ENCODE measurements around the gene EFCAB11. TPM values are rescaled to one million over a fixed set of nuclear protein-coding genes. Genes with fewer than 3 reads are reported as not detected.

EFCAB11 gene
- total and polyA plus RNA-seq, 9 of the 15 experiments (the other 6 are each of a cell fraction or from before 2014, with no cell fraction given): 13.4 to 37.9 (median 17.4) TPM

DNA sequence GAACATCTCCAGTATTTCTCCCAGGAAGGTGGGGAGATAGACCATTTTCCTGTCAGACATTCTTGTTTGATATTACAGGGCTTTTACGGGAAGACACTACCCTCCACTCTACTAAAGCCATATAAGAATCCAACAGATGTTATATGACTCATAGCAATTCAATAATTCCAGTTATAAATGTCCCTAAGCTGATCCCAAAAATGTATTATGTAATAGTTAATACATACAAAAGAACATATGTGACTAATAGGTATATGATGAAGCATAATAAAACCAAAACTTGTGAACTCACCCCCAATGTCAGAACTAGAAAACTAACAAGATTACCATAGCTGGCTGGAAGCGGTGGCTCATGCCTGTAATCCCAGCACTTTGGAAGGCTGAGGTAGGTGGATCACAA, 84.2 kb downstream of the EFCAB11 start (continued):
- TF ChIP-seq, protein P1, sequence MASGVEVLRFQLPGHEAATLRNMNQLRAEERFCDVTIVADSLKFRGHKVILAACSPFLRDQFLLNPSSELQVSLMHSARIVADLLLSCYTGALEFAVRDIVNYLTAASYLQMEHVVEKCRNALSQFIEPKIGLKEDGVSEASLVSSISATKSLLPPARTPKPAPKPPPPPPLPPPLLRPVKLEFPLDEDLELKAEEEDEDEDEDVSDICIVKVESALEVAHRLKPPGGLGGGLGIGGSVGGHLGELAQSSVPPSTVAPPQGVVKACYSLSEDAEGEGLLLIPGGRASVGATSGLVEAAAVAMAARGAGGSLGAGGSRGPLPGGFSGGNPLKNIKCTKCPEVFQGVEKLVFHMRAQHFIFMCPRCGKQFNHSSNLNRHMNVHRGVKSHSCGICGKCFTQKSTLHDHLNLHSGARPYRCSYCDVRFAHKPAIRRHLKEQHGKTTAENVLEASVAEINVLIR (CRISPR knock-in tag; IDR thresholded peaks at IDR 0.05): no peak
- TF ChIP-seq TAL1 (IDR thresholded peaks at IDR 0.05) (no peak), ILF3 (IDR thresholded peaks at IDR 0.05; ENCODE audit: borderline replicate concordance) (no peak)
- TF ChIP-seq, protein P2, sequence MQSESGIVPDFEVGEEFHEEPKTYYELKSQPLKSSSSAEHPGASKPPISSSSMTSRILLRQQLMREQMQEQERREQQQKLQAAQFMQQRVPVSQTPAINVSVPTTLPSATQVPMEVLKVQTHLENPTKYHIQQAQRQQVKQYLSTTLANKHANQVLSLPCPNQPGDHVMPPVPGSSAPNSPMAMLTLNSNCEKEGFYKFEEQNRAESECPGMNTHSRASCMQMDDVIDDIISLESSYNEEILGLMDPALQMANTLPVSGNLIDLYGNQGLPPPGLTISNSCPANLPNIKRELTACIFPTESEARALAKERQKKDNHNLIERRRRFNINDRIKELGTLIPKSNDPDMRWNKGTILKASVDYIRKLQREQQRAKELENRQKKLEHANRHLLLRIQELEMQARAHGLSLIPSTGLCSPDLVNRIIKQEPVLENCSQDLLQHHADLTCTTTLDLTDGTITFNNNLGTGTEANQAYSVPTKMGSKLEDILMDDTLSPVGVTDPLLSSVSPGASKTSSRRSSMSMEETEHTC (IDR thresholded peaks at IDR 0.05): no peak

DNA sequence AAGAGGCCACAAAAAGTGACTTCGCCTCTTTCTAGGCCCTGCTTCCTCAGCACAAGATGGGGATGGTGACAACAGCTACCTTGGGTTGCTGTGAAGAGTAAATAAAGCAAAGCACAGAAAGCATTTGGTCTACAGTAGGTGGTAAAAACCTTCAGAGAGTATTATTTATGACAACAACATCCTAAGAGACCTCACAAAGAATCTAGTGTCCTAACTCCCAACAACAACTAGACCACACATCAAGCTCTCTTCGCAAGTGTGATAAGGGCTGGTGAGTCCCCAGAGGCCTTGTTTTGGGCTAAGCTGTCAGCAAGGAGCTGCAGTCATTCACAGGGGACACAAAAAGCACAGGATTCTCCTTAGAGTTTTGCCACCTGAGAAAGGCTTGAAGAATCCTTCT, 84.9 kb downstream of the EFCAB11 start:
- no peak overlapping the region for H2AFZ ChIP-seq (ENCODE audit: low read depth, low read length)
- H3K27ac ChIP-seq (ENCODE audit: extremely low read depth, low read depth, low read length): no peak overlapping the region
- 7% methylated on average over 2 of the region's 2 CpGs for WGBS (ENCODE audit: insufficient coverage, low coverage, missing lambda C conversion rate)
- BruUV-seq (replicated peaks): no TSS peak
- no peak overlapping the region for H3K4me2 ChIP-seq (ENCODE audit: insufficient read depth, low read length)
- ChIA-PET POLR2A (no interaction called here), CTCF (ENCODE audit: low intra/inter-chr PET ratio) (no interaction called here)
- H3K4me3 ChIP-seq: no peak overlapping the region
- FAIRE-seq (no peak), ATAC-seq (no peak), DNase-seq (ENCODE audit: extremely low read depth in 1 of 4, low spot score in 3 of 4) (no peak)
- H3K4me1 ChIP-seq (replicated peaks in 1 of 2; ENCODE audit: control insufficient read depth in 2 of 2, insufficient read depth in 2 of 2, low read length in 2 of 2): no peaks in the 10 kb centered on the region; a peak in 1 of 5 replicates
- no peaks in the 10 kb centered on the region for H3K36me3 ChIP-seq (ENCODE audit: control insufficient read depth, insufficient read depth, low read length)
- H3K9me1 ChIP-seq (ENCODE audit: control insufficient read depth, insufficient read depth, low read length): no peaks in the 10 kb centered on the region
- no peaks in the 10 kb centered on the region for H4K20me1 ChIP-seq (replicated peaks; ENCODE audit: control insufficient read depth, insufficient read depth, low read length)
- intact Hi-C loops (cut with micrococcal nuclease) (no loop called here), in situ Hi-C loops (cut with MboI) (no loop called here)
- no peak overlapping the region for H3K9ac ChIP-seq (ENCODE audit: insufficient read depth in 1 of 2, low read depth in 2 of 2, low read length in 2 of 2)
- H3K79me2 ChIP-seq (ENCODE audit: control insufficient read depth, insufficient read depth, low read length): no peaks in the 10 kb centered on the region
- H3K9me3 ChIP-seq (replicated peaks; ENCODE audit: control insufficient read depth, insufficient read depth, low read depth, low read length): 0 out of 2 replicates have a peak, but pooled peaks cover 2% of the 10 kb centered on the region
- no peaks in the 10 kb centered on the region for H3K27me3 ChIP-seq (ENCODE audit: control insufficient read depth in 2 of 2, insufficient read depth in 2 of 2, low read length in 2 of 2)
- TF ChIP-seq MIER1 (IDR thresholded peaks at IDR 0.05; ENCODE audit: low read depth) (no peak), CAMTA2 (CRISPR knock-in tag; conservative IDR thresholded peaks at IDR 0.05) (no peak), EP300 (IDR thresholded peaks at IDR 0.05; ENCODE audit: low read length) (no peak), GTF2F1 (IDR thresholded peaks at IDR 0.05; ENCODE audit: low read depth, low read length) (no peak), CBX1 (IDR thresholded peaks at IDR 0.05; ENCODE audit: low read depth) (no peak)
- TF ChIP-seq, protein P3, sequence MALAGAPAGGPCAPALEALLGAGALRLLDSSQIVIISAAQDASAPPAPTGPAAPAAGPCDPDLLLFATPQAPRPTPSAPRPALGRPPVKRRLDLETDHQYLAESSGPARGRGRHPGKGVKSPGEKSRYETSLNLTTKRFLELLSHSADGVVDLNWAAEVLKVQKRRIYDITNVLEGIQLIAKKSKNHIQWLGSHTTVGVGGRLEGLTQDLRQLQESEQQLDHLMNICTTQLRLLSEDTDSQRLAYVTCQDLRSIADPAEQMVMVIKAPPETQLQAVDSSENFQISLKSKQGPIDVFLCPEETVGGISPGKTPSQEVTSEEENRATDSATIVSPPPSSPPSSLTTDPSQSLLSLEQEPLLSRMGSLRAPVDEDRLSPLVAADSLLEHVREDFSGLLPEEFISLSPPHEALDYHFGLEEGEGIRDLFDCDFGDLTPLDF (CRISPR knock-in tag; IDR thresholded peaks at IDR 0.05): no peak
- TF ChIP-seq, protein P4, sequence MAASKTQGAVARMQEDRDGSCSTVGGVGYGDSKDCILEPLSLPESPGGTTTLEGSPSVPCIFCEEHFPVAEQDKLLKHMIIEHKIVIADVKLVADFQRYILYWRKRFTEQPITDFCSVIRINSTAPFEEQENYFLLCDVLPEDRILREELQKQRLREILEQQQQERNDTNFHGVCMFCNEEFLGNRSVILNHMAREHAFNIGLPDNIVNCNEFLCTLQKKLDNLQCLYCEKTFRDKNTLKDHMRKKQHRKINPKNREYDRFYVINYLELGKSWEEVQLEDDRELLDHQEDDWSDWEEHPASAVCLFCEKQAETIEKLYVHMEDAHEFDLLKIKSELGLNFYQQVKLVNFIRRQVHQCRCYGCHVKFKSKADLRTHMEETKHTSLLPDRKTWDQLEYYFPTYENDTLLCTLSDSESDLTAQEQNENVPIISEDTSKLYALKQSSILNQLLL (CRISPR knock-in tag; IDR thresholded peaks at IDR 0.05; ENCODE audit: borderline replicate concordance): no peak
